ENCODE measurements around the gene CDK5. TPM values are rescaled to one million over a fixed set of nuclear protein-coding genes. Genes with fewer than 3 reads are reported as not detected.

The CDK5 gene
- polyA plus RNA-seq, 1 donor from 2014 or later: 88.3 TPM

DNA sequence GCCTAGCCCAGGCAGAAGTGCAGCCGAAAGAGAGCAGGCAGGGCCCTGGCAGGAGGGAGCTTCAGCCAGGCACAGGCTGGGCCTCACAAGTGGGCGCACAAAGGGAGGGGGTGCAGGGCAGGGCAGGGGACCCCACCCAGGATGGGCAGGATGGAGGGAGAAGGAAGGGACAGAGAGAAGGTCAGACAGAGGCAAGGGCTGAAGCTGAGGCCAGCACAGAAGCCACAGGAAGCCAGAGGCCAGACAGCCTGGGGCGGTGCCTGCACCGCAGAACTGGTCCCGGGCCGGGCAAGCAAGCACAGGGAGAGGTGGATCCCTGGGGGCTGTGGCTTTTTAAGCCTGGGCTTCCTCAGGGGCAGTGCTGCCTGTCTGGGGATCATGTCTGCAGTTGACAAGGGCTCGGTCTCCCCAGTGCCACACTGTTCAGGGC, 50.2 kb downstream of the CDK5 start:
- no peaks in the 10 kb centered on the region for H4K20me1 ChIP-seq (ENCODE audit: insufficient read depth)
- no peaks in the 10 kb centered on the region for H3K9me2 ChIP-seq (ENCODE audit: insufficient read depth, low read length)
- no peaks in the 10 kb centered on the region for H3K27me3 ChIP-seq (ENCODE audit: insufficient read depth, low read depth, low read length)
- no peaks in the 10 kb centered on the region for H3F3A ChIP-seq (ENCODE audit: insufficient read depth, low read length, poor library complexity, severe bottlenecking)
- no peak overlapping the region for H3K27ac ChIP-seq (ENCODE audit: low read length)
- H3K4me3 ChIP-seq (ENCODE audit: low read length): no peak overlapping the region
- no peak overlapping the region for H3K9ac ChIP-seq (ENCODE audit: low read length)
- no peaks in the 10 kb centered on the region for H3K36me3 ChIP-seq (ENCODE audit: insufficient read depth, low read length)
- no peaks in the 10 kb centered on the region for H3K9me3 ChIP-seq (ENCODE audit: low read length)
- no peak overlapping the region for H2AFZ ChIP-seq (ENCODE audit: low read depth, low read length)
- H3K79me2 ChIP-seq (replicated peaks; ENCODE audit: insufficient read depth, low read length): no peaks in the 10 kb centered on the region
- TF ChIP-seq SMC3 (conservative IDR thresholded peaks at IDR 0.05; ENCODE audit: poor library complexity) (no peak), POLR2AphosphoS5 (IDR thresholded peaks at IDR 0.05) (no peak), RAD21 (conservative IDR thresholded peaks at IDR 0.05) (no peak), MXI1 (conservative IDR thresholded peaks at IDR 0.05; ENCODE audit: poor library complexity, severe bottlenecking) (no peak)
- no peak overlapping the region for H3K4me2 ChIP-seq (ENCODE audit: low read length)

DNA sequence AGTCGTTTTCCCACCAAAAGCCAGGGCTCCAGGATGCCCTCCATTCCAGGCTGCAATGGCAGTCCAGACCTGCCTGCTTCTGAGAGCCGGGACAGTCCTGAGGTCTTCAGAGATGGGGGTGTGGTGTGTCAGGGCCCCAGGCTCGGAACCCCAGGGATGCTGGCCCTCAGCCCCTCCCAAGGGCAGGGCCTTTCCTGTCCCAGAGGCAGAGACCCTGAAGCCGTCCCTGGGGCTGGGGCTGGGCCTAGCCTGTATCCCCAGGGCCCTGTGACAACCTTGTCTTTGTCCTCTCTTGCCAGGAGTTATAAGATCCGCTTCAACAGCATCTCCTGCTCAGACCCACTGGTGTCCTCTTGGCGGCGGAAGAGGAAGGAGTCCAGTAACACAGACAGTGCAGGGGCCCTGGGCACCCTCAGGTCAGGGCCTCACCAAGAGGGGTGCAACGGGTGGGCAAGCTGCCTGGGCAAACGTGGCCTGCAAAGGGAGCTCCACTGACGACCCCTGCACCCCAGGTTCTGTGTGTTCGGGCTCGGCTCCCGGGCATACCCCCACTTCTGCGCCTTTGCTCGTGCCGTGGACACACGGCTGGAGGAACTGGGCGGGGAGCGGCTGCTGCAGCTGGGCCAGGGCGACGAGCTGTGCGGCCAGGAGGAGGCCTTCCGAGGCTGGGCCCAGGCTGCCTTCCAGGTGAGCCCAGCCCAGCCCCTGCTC, 51.0 kb downstream of the CDK5 start:
- Histone ChIP-seq H3K36me3 (ENCODE audit: insufficient read depth, low read length) (no peaks in the 10 kb centered on the region), H4K20me1 (ENCODE audit: insufficient read depth) (no peaks in the 10 kb centered on the region), H3K79me2 (replicated peaks; ENCODE audit: insufficient read depth, low read length) (no peaks in the 10 kb centered on the region), H3K27ac (ENCODE audit: low read length) (no peak overlapping the region), H2AFZ (ENCODE audit: low read depth, low read length) (no peak overlapping the region), H3K9me3 (ENCODE audit: low read length) (no peaks in the 10 kb centered on the region), H3K4me2 (ENCODE audit: low read length) (no peak overlapping the region), H3K4me3 (ENCODE audit: low read length) (no peak overlapping the region), H3K9ac (ENCODE audit: low read length) (no peak overlapping the region), H3K9me2 (ENCODE audit: insufficient read depth, low read length) (no peaks in the 10 kb centered on the region), H3F3A (ENCODE audit: insufficient read depth, low read length, poor library complexity, severe bottlenecking) (no peaks in the 10 kb centered on the region), H3K27me3 (ENCODE audit: insufficient read depth, low read depth, low read length) (no peaks in the 10 kb centered on the region)
- TF ChIP-seq POLR2AphosphoS5 (IDR thresholded peaks at IDR 0.05) (no peak), EZH2 (IDR thresholded peaks at IDR 0.05; ENCODE audit: borderline replicate concordance, insufficient read depth, low read length, poor library complexity, severe bottlenecking) (no peak)
- TF ChIP-seq, protein P1, sequence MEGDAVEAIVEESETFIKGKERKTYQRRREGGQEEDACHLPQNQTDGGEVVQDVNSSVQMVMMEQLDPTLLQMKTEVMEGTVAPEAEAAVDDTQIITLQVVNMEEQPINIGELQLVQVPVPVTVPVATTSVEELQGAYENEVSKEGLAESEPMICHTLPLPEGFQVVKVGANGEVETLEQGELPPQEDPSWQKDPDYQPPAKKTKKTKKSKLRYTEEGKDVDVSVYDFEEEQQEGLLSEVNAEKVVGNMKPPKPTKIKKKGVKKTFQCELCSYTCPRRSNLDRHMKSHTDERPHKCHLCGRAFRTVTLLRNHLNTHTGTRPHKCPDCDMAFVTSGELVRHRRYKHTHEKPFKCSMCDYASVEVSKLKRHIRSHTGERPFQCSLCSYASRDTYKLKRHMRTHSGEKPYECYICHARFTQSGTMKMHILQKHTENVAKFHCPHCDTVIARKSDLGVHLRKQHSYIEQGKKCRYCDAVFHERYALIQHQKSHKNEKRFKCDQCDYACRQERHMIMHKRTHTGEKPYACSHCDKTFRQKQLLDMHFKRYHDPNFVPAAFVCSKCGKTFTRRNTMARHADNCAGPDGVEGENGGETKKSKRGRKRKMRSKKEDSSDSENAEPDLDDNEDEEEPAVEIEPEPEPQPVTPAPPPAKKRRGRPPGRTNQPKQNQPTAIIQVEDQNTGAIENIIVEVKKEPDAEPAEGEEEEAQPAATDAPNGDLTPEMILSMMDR (IDR thresholded peaks at IDR 0.05; ENCODE audit: poor library complexity, severe bottlenecking): no peak

DNA sequence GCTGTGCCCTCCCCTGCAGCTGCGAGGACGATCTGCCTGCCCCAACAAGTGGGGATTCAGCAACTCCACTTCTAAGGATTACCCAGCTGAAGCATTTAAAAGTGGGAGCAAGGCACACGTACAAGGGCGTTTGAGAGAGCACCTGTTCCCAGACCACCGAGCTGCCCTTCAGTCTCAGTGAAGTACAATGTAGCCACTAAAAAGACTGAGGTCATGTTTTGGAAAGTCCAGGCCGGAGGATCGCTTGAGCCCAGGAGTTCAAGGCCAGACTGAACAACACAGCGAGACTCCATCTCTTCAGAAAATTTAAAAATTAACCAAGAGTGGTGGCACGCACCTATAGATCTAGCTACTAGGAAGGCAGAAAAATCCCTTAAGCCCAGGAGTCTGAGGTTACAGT, 52.1 kb downstream of the CDK5 start:
- no peak overlapping the region for H3K9ac ChIP-seq (ENCODE audit: low read length)
- no peaks in the 10 kb centered on the region for H3K27me3 ChIP-seq (ENCODE audit: insufficient read depth, low read depth, low read length)
- no peaks in the 10 kb centered on the region for H3K36me3 ChIP-seq (ENCODE audit: insufficient read depth, low read length)
- TF ChIP-seq RAD21 (conservative IDR thresholded peaks at IDR 0.05) (no peak), TAF1 (IDR thresholded peaks at IDR 0.05; ENCODE audit: low read depth) (no peak), SMC3 (conservative IDR thresholded peaks at IDR 0.05; ENCODE audit: poor library complexity) (no peak), POLR2AphosphoS5 (IDR thresholded peaks at IDR 0.05) (no peak), EP300 (conservative IDR thresholded peaks at IDR 0.05; ENCODE audit: poor library complexity, severe bottlenecking) (no peak), MXI1 (conservative IDR thresholded peaks at IDR 0.05; ENCODE audit: poor library complexity, severe bottlenecking) (no peak), EZH2 (IDR thresholded peaks at IDR 0.05; ENCODE audit: borderline replicate concordance, insufficient read depth, low read length, poor library complexity, severe bottlenecking) (no peak)
- TF ChIP-seq, protein P2, sequence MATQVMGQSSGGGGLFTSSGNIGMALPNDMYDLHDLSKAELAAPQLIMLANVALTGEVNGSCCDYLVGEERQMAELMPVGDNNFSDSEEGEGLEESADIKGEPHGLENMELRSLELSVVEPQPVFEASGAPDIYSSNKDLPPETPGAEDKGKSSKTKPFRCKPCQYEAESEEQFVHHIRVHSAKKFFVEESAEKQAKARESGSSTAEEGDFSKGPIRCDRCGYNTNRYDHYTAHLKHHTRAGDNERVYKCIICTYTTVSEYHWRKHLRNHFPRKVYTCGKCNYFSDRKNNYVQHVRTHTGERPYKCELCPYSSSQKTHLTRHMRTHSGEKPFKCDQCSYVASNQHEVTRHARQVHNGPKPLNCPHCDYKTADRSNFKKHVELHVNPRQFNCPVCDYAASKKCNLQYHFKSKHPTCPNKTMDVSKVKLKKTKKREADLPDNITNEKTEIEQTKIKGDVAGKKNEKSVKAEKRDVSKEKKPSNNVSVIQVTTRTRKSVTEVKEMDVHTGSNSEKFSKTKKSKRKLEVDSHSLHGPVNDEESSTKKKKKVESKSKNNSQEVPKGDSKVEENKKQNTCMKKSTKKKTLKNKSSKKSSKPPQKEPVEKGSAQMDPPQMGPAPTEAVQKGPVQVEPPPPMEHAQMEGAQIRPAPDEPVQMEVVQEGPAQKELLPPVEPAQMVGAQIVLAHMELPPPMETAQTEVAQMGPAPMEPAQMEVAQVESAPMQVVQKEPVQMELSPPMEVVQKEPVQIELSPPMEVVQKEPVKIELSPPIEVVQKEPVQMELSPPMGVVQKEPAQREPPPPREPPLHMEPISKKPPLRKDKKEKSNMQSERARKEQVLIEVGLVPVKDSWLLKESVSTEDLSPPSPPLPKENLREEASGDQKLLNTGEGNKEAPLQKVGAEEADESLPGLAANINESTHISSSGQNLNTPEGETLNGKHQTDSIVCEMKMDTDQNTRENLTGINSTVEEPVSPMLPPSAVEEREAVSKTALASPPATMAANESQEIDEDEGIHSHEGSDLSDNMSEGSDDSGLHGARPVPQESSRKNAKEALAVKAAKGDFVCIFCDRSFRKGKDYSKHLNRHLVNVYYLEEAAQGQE (IDR thresholded peaks at IDR 0.05; ENCODE audit: borderline replicate concordance): no peak
- TF ChIP-seq, protein P1 (IDR thresholded peaks at IDR 0.05; ENCODE audit: poor library complexity, severe bottlenecking): no peak
- H2AFZ ChIP-seq (ENCODE audit: low read depth, low read length): no peak overlapping the region
- no peaks in the 10 kb centered on the region for H3F3A ChIP-seq (ENCODE audit: insufficient read depth, low read length, poor library complexity, severe bottlenecking)
- H3K9me2 ChIP-seq (ENCODE audit: insufficient read depth, low read length): no peaks in the 10 kb centered on the region
- H3K4me2 ChIP-seq (ENCODE audit: low read length): no peak overlapping the region
- no peaks in the 10 kb centered on the region for H3K9me3 ChIP-seq (ENCODE audit: low read length)
- no peak overlapping the region for H3K27ac ChIP-seq (ENCODE audit: low read length)
- no peak overlapping the region for H3K4me3 ChIP-seq (ENCODE audit: low read length)
- H3K79me2 ChIP-seq (replicated peaks; ENCODE audit: insufficient read depth, low read length): no peaks in the 10 kb centered on the region
- H4K20me1 ChIP-seq (ENCODE audit: insufficient read depth): no peaks in the 10 kb centered on the region
